ENCODE results near the gene FFAR1.

DNA sequence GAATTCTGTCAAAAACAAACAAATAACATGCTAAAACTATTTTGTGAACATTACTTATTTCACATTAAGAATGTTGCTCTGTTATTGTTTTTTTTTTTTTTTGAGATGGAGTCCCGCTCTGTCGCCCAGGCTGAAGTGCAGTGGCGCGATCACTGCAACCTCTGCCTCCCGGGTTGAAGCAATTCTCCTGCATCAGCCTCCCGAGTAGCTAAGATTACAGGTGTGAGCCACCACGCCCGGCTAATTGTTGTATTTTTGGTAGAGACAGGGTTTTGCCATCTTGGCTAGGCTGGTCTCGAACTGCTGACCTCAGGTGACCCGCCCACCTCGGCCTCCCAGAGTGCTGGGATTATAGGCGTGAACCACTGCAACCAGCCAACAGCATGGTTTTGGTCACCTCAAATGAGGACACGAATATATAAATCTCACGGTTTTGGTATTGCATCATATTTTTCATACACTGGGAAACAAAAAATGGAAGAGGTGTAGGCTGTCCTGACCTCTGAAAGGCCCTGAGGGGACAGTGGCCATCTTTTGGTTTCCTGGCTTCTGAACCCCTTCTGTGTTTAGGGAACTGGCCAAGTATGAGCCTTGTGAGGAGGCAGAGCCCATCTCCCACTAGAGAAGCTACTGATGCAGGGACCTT, 48.7 kb downstream of the FFAR1 start:
- TF ChIP-seq, protein P1, sequence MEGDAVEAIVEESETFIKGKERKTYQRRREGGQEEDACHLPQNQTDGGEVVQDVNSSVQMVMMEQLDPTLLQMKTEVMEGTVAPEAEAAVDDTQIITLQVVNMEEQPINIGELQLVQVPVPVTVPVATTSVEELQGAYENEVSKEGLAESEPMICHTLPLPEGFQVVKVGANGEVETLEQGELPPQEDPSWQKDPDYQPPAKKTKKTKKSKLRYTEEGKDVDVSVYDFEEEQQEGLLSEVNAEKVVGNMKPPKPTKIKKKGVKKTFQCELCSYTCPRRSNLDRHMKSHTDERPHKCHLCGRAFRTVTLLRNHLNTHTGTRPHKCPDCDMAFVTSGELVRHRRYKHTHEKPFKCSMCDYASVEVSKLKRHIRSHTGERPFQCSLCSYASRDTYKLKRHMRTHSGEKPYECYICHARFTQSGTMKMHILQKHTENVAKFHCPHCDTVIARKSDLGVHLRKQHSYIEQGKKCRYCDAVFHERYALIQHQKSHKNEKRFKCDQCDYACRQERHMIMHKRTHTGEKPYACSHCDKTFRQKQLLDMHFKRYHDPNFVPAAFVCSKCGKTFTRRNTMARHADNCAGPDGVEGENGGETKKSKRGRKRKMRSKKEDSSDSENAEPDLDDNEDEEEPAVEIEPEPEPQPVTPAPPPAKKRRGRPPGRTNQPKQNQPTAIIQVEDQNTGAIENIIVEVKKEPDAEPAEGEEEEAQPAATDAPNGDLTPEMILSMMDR (IDR thresholded peaks at IDR 0.05; ENCODE audit: borderline replicate concordance, extremely low read depth, low read length, poor library complexity, severe bottlenecking): no peak
- no peak for TF ChIP-seq EZH2 (IDR thresholded peaks at IDR 0.05; ENCODE audit: borderline replicate concordance, low read depth, low read length, severe bottlenecking)

Measured in DND-41 (cell line).